Measurements from ENCODE around the gene IDH3B. TPM values are rescaled to one million over a fixed set of nuclear protein-coding genes. Genes with fewer than 3 reads are reported as not detected.
A peak's percentile ranks its signal among the peaks of the same experiment; 100 is the strongest.
"Not testable (repeated sequence)": the region's sequence is repeated elsewhere in the genome, so short reads cannot be mapped to it uniquely, and the experiment has no call there.

Gene IDH3B
- total RNA-seq, 1 experiment from 2014 or later: 266 TPM

GRCh38 chr20:2695984-2696525, 32.0 kb upstream of the IDH3B start:
- in situ Hi-C loops (cut with HindIII; ENCODE audit: low pct_unique_long_range_greater_than_20kb, low sequenced_read_pairs); DNase-seq (ENCODE audit: low read depth): not testable (repeated sequence)

DNA sequence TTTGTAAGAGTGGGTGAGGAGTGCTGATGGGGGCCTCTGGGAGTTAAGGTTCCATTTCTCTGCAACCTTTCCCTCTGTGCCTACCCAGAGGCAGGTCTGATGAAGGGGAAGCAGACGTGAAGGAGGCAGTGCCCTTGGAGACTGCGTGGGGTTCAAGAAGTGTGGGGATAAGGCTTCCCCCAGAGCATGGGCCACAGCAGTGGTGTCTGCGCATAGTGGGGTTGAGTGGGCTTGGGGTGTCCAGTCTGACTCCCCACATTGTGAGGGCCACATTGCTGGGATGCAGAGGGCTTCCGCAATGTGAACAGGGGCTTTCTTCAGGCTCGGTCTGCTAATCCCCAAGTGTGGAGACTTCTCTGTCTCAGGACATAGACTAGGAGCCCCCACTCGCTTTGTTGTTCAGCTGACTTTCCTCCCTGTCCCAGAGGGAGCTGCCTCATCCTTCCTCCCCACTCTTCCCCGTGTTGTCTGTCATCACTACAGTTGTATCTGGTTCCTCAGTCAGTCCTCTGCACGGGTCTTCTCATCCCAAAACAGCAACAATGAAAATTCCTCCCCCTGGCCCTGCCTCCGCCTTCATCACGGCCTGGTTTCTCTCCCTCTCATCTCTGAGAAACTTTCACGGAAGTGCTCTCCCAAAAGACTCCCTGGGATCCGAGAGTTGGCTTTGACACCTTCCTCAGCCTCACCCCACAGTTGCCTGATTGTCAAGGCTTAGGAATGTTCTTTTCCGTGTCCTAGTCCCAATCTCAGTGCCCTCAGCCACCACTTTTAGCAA, 31.4 kb upstream of the IDH3B start:
- DNase-seq (ENCODE audit: low read depth): no peak
- in situ Hi-C loops (cut with HindIII; ENCODE audit: low pct_unique_long_range_greater_than_20kb, low sequenced_read_pairs): no loop called here

GRCh38 chr20:2694519-2694918, 30.5 kb upstream of the IDH3B start:
- no peak for DNase-seq (ENCODE audit: low read depth)
- in situ Hi-C loops (cut with HindIII; ENCODE audit: low pct_unique_long_range_greater_than_20kb, low sequenced_read_pairs): no loop called here

GRCh38 chr20:2694008-2694471, 30.0 kb upstream of the IDH3B start:
- DNase-seq (ENCODE audit: low read depth): peak; percentile 14
- in situ Hi-C loops (cut with HindIII; ENCODE audit: low pct_unique_long_range_greater_than_20kb, low sequenced_read_pairs): no loop called here

- DNase-seq (ENCODE audit: low read depth): peak; percentile 56
- in situ Hi-C loops (cut with HindIII; ENCODE audit: low pct_unique_long_range_greater_than_20kb, low sequenced_read_pairs): no loop called here
Observed at GRCh38 chr20:2693286-2694007, 29.4 kb upstream of the IDH3B start.

- no peak for DNase-seq (ENCODE audit: low read depth)
- in situ Hi-C loops (cut with HindIII; ENCODE audit: low pct_unique_long_range_greater_than_20kb, low sequenced_read_pairs): no loop called here
Observed at GRCh38 chr20:2692886-2693285, 28.9 kb upstream of the IDH3B start.

DNA sequence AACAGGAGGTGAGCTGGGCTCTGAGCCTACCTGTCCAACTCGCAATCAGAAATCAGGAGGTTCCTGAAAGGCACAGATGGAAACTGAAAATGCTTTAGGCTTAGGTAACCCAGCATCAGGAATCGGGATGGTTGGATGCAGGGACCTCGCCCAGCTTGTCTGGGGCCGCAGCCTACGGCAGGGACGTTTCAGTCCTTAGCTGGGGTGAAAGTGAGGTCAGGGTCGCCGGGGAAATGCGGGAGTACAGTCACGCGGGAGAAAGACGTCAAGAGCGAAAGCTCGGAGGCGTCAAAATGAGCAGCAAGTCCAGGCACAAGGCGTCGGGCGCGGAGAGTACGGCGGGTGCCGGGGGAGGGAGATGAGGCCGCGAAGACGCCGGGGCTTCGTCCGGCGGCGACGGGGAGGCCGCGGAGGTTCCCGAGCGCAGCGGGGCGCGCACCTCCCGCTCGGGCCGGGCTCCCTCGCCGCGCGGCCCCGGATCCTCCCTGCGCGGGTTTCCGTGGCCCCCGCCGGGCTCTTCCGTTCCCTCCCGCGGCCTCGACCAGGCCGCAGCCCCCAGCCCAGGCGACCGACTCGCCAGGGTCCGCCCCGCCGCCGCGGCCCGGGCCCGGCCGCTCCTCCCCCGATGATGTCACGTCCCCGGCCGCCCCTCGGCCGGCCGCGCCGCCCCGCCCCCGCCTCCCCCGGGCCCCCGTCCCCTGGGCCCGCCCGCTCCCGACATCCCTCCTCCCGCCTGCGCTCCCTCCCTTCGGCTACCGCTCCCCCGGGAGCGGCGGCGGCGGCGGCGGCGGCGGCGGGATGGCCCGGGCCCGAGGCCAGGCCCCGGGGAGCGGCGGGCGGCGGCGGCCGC, 28.2 kb upstream of the IDH3B start, which contains the start of gene EBF4:
TSS of gene EBF4 (plus strand) at position 745 of the 850 bp plus-strand sequence. CDS start 866 bp downstream, outside the sequence.
- in situ Hi-C loops (cut with HindIII; ENCODE audit: low pct_unique_long_range_greater_than_20kb, low sequenced_read_pairs): no loop called here
- peak; percentile 33 for DNase-seq (ENCODE audit: low read depth)

DNA sequence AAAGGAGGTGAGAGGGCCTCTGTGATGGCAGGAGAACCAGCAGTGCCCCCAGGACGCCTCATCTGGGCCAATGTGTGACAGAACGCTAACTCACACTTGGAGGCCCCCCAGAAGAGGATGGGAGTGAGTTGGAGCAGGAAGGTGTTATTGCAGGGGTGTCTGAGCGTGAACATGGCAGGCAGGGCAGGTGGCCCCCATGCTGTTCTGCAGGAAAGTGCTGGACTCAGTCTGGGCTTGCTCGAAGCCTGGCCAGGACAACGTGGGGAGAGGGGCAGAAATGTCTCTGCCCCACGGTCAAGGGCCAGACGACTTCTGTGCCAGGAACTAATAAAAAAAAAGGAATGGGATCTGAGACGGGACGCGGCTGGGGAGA, 27.6 kb upstream of the IDH3B start:
- in situ Hi-C loops (cut with HindIII; ENCODE audit: low pct_unique_long_range_greater_than_20kb, low sequenced_read_pairs): no loop called here
- DNase-seq (ENCODE audit: low read depth): no peak

- no peak for DNase-seq (ENCODE audit: low read depth)
- in situ Hi-C loops (cut with HindIII; ENCODE audit: low pct_unique_long_range_greater_than_20kb, low sequenced_read_pairs): no loop called here
Observed at GRCh38 chr20:2691127-2691526, 27.1 kb upstream of the IDH3B start.

- in situ Hi-C loops (cut with HindIII; ENCODE audit: low pct_unique_long_range_greater_than_20kb, low sequenced_read_pairs): no loop called here
- no peak for DNase-seq (ENCODE audit: low read depth)
Observed at GRCh38 chr20:2690718-2691117, 26.7 kb upstream of the IDH3B start.

- no peak for DNase-seq (ENCODE audit: low read depth)
- in situ Hi-C loops (cut with HindIII; ENCODE audit: low pct_unique_long_range_greater_than_20kb, low sequenced_read_pairs): no loop called here
Observed at GRCh38 chr20:2690213-2690612, 26.2 kb upstream of the IDH3B start.

GRCh38 chr20:2688041-2688591, 24.1 kb upstream of the IDH3B start:
- peak; percentile 10 for DNase-seq (ENCODE audit: low read depth)
- in situ Hi-C loops (cut with HindIII; ENCODE audit: low pct_unique_long_range_greater_than_20kb, low sequenced_read_pairs): no loop called here

GRCh38 chr20:2687514-2687913, 23.5 kb upstream of the IDH3B start:
- in situ Hi-C loops (cut with HindIII; ENCODE audit: low pct_unique_long_range_greater_than_20kb, low sequenced_read_pairs): no loop called here
- DNase-seq (ENCODE audit: low read depth): no peak

- in situ Hi-C loops (cut with HindIII; ENCODE audit: low pct_unique_long_range_greater_than_20kb, low sequenced_read_pairs); DNase-seq (ENCODE audit: low read depth): not testable (repeated sequence)
Observed at GRCh38 chr20:2684817-2685216, 20.8 kb upstream of the IDH3B start.

- DNase-seq (ENCODE audit: low read depth); in situ Hi-C loops (cut with HindIII; ENCODE audit: low pct_unique_long_range_greater_than_20kb, low sequenced_read_pairs): not testable (repeated sequence)
Observed at GRCh38 chr20:2682040-2682439, 18.0 kb upstream of the IDH3B start.

DNA sequence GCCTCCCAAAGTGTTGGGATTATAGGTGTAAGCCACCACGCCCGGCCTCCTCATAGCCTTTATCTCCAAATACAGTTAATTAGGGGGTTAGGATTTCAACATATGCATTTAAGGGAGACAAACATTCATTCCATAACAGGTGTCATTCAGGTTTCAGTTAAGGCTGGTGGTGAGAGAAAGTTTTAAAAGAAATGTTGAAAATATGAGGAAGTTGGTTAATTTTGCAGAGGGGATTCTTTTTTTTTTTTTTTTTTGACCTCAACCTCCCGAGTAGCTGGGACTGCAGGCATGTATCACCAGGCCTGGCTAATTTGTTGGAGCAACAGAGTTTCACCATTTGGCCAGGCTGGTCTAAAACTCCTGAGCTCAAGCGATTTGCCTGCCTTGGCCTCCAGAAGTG, 16.0 kb upstream of the IDH3B start:
- in situ Hi-C loops (cut with HindIII; ENCODE audit: low pct_unique_long_range_greater_than_20kb, low sequenced_read_pairs): no loop called here

DNA sequence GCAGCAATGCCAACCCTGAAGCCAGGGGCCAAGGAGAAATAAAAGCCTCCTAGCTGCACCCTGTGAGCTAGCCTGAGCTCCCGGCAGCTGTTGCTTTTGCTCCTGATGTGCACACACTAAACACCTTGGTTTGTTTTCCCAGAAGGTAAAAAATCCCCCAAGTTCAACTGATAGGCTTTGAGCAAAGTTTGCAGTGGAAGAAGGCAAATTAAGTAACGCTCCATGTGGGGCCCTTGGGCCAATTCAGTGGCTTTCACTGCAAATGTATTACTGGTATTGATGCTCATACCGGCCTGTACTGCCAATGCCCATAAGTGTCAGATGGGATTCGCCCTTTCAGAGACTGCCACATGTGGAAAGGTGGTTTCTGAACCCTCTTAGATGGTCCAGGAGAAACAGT, 9.4 kb upstream of the IDH3B start:
- in situ Hi-C loops (cut with HindIII; ENCODE audit: low pct_unique_long_range_greater_than_20kb, low sequenced_read_pairs): no loop called here

More for the DNA sequence above, 16.0 kb upstream of the IDH3B start:
- DNase-seq (ENCODE audit: low read depth): no peak

DNA sequence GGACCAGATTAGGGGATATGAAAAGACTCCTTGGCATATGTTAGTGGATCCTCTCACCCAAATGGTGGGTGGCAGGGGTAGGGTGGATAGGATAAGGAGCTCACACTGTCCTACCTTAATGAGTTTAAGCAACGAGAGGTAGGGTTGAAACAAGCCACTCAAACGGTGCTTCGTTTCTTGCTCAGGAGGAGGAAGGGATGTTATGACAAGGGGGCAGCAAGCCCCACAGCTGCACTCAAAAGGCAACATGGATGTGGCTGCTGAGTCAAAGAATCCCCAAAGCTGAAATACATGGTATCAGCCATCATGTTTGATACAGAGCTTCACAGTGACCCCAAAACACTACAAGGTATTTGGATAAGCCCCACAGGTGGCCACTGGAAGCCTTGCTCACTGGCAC, 8.4 kb upstream of the IDH3B start:
- in situ Hi-C loops (cut with HindIII; ENCODE audit: low pct_unique_long_range_greater_than_20kb, low sequenced_read_pairs): no loop called here
- no peak for DNase-seq (ENCODE audit: low read depth)

More for the DNA sequence above, 9.4 kb upstream of the IDH3B start:
- no peak for DNase-seq (ENCODE audit: low read depth)

Measured in Caki2 (cell line).